H1 (cell line): Measurements from ENCODE around the gene GNG12. TPM values are rescaled to one million over a fixed set of nuclear protein-coding genes. Genes with fewer than 3 reads are reported as not detected.

Experiments
- BACH1 ChIP-seq: IDR thresholded peaks from 2 replicates; pipeline ENCODE4 v1.6.1; 2012; ENCODE audit warnings: low read length, improper control_type of control experiment
- CEBPB ChIP-seq: IDR thresholded peaks from 2 replicates; pipeline ENCODE4 v1.6.1; 2012; ENCODE audit warnings: low read depth, low read length
- CHD7 ChIP-seq: fragments of 300-600 bp; sonication (generic); IDR thresholded peaks from 2 replicates; pipeline ENCODE4 v1.7.1; 2012; ENCODE audit warnings: low read length, moderate library complexity, mild to moderate bottlenecking, inconsistent platforms; ENCODE audit not compliant: insufficient replicate concordance
- GABPA ChIP-seq: IDR thresholded peaks from 2 replicates; pipeline ENCODE4 v1.6.1; 2011; ENCODE audit warnings: mild to moderate bottlenecking, low read length, moderate library complexity, borderline replicate concordance; ENCODE audit not compliant: insufficient read depth
- GTF2F1 ChIP-seq: IDR thresholded peaks from 2 replicates; pipeline ENCODE4 v1.6.1; 2012; ENCODE audit warnings: low read depth, low read length, improper control_type of control experiment, borderline replicate concordance
- JUN ChIP-seq: IDR thresholded peaks from 2 replicates; pipeline ENCODE4 v1.6.1; 2011; ENCODE audit warnings: low read depth, mild to moderate bottlenecking, improper control_type of control experiment, low read length
- KDM1A ChIP-seq: fragments of 200-600, 300-600 bp; sonication (generic); IDR thresholded peaks from 2 replicates; pipeline ENCODE4 v1.7.1; 2016; ENCODE audit warnings: mild to moderate bottlenecking, low read length, borderline replicate concordance
- KDM5A ChIP-seq: fragments of 200-600 bp; IDR thresholded peaks from 2 replicates; pipeline ENCODE4 v1.7.1; 2012; ENCODE audit warnings: mild to moderate bottlenecking, low read length, inconsistent platforms, mixed read lengths
- NANOG ChIP-seq: IDR thresholded peaks from 2 replicates; pipeline ENCODE4 v1.6.1; 2011; ENCODE audit warnings: low read length, low read depth, mild to moderate bottlenecking, inconsistent platforms; ENCODE audit not compliant: insufficient read depth, poor library complexity, severe bottlenecking
- POLR2AphosphoS5 ChIP-seq: IDR thresholded peaks from 2 replicates; pipeline ENCODE4 v1.6.1; 2011; ENCODE audit warnings: low read depth, low read length
- SAP30 ChIP-seq: fragments of 300-600 bp; sonication (generic); IDR thresholded peaks from 2 replicates; pipeline ENCODE4 v1.7.1; 2012; ENCODE audit warnings: low read length, moderate library complexity, mild to moderate bottlenecking, inconsistent platforms; ENCODE audit not compliant: insufficient read depth, insufficient replicate concordance
- polyA plus RNA-seq, 7 experiments: library from polyadenylated mRNA; depleted of rRNA in 3 of 7; stranded (reverse) in 5 of 7; unstranded in 2 of 7; fragments of >200 nt in 5 of 7; fragments of 200-250 nt in 2 of 7; gene quantifications; 1 replicate in 5 of 7; 2 replicates in 1 of 7; 4 replicates in 1 of 7; pipeline versions ENCODE4 v1.2.1 to v1.2.3, GENCODE V29; 2011 to 2013; ENCODE audit warnings: missing spikeins in 2 of 7, mixed read lengths in 2 of 7
- total RNA-seq: library from RNA; stranded (reverse); fragmentation: NEBNext Ultra II Directional; extraction: Animal tissue kit (Norgen Biotek cat#: 25700); gene quantifications from 2 replicates; pipeline ENCODE4 v1.2.1, GENCODE V29; 2021

The GNG12 gene
- total and polyA plus RNA-seq, 2 of the 8 experiments (the other 6 are each of a cell fraction or from before 2014, with no cell fraction given) = 11.4 to 35.8 TPM

- no peak for TF ChIP-seq CHD7
- no peak for TF ChIP-seq KDM1A
- no peak for TF ChIP-seq JUN
- TF ChIP-seq POLR2AphosphoS5 = no peak
- TF ChIP-seq GTF2F1 = no peak
- no peak for TF ChIP-seq NANOG
- no peak for TF ChIP-seq BACH1
- TF ChIP-seq SAP30 = no peak
- no peak for TF ChIP-seq KDM5A
- TF ChIP-seq CEBPB = no peak
- TF ChIP-seq GABPA = no peak
Measured at GRCh38 chr1:67818162-67818561, 15.1 kb downstream of the GNG12 start (continued).
